Suppressor macrophage treated with lipopolysaccharide for 4 hours (primary cell): ENCODE data around the gene SNX17.

Source experiments
- DNase-seq: peaks from one replicate; pipeline ENCODE4 v3.0.0-alpha.2; 2020

The SNX17 gene

DNA sequence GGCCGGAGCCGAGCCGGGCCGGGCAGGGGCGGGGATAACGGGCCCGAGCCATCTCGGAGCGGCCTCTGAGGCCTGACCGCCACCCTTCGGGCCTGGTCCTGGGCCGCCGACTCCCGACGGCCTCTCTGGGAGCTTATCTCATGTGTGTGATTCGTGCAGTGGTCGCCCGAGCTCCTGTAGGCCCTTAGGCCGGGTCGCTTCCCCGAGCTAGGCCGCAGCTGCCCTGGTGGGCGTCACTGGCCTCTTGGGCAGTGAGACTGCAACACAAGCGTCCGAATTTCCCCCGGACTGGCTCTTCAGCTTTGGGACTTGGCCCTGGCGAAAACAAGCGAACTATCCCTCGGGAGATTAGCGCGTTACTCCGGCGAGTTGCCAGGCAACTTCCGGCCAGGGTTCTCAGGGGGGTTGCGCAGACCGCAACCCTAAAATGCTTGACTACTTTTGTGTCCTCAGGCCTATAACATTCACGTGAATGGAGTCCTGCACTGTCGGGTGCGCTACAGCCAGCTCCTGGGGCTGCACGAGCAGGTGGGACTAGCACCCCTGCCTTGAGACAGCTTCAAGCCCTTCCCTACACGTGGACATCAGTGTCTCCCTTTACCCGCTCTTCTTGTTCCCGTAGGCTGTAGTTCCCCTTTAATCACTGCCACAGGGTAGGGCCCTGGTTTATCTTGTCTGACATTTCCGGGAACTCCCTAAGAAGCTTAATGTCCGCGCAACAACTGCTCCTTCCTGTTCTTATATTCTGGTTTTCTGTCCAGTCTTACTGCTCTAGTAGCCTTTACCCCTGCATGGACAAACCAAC lies 602 bp downstream of the SNX17 start:
- DNase-seq = peak; percentile 89

DNA sequence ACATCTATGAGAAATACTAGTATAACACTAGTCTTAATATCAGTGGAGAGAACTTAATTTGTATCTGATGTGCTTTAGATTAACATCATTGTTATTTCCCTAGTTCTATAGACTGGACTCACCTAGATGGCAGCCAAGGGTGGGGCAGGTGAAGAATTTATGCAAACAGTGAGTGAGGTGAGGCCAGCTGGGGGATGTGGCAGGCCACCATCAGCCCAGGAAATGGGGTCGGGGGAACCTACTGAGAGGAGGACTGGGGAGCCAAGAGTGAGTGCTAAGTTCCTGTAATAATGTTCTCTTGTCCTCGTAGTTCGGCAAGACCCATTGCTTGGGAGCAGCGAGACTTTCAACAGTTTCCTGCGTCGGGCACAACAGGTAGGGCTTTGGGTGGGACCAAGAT lies 2.5 kb downstream of the SNX17 start:
- DNase-seq = no peak

GRCh38 chr2:27373567-27373966 lies 3.2 kb downstream of the SNX17 start:
- no peak for DNase-seq

GRCh38 chr2:27375513-27376099 lies 5.2 kb downstream of the SNX17 start:
- DNase-seq = no peak

DNA sequence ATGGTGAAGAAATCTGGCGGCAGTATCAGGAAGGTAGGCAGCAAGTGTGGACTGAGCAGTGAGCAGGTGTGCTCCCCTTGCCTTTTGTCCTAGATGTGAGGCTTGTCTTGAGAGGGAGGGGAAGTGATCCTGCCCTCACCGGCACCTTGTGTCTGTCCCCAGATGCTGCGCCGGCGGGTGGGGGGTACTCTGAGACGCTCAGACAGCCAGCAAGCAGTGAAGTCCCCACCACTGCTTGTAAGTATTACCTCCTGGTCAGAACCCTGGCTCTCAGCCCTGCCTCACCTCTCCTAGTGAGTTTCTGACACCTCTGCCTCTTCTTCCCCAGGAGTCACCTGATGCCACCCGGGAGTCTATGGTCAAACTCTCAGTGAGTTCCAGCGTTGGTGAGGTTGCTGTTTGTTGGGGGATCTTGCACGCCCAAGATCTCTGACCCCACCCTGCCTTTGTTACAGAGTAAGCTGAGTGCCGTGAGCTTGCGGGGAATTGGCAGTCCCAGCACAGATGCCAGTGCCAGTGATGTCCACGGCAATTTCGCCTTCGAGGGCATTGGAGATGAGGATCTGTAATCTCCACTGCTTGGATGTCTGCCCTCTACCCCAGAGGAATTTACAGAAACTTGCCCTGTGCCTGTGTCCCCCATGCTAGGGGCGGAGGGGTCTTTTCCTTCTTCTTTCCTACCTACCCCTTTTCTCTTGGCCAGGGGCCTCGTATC lies 5.9 kb downstream of the SNX17 start:
- no peak for DNase-seq

GRCh38 chr2:27376866-27377617 lies 6.6 kb downstream of the SNX17 start:
- no peak for DNase-seq

- no peak for DNase-seq
Measured at GRCh38 chr2:27377618-27378095, 7.2 kb downstream of the SNX17 start.

DNA sequence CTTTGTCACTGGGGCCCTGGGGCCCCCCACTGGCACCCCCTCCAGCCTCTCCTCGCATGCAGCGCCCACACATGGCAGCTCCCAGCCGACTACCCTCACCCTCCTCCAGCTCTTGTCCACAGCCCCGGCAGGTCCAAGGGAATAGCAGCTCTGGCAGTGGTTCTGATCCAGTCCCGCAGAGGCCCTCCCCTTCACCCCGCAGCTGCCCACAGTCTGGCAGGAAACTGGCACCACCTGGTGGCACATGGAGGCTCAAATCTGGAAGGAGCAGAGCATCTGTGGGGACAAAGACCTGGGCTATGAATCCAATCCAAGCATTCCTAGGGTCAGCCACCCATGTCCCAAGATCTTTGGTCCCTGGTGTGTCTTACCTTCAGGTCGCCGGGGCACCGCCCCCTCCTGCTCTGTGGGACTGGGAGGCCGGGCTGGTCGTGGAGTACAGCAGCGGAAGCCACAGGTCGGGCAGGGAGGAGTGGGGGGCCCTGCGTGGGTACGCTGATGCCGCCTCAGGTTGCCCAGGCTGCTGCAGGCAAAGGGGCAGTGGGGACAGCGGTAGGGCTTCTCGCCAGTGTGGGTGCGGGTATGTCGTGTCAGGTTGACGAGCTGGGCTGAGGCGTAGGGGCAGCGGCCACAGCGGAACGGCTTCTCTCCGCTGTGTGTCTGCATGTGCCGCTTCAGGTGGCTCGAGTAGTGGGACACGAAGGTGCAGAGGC lies 7.8 kb downstream of the SNX17 start:
- no peak for DNase-seq

DNA sequence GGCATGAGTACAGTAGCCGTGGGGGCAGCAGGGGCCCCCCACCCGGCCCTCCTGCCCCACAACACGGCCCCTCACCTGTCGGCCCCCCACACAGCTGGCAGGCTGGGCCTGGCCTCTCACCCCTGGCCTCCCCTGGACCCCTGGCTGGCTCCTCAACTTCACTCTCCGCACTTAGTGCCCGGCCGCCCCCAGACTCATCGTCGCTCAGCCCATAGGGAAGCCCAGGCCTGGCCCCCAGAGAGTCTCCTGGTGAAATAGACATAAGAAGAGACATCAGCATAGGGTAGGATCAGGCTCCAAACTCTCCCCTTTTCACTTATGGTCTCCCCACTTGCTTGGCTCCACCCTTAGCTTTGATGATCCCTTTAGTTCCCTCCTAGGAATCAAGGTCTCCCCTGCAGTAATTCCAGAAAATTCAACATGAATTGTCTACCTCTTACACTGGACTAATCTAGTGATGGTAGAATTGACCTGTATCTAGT lies 8.4 kb downstream of the SNX17 start:
- DNase-seq = no peak

GRCh38 chr2:27379383-27379835 lies 9.0 kb downstream of the SNX17 start:
- DNase-seq = no peak

GRCh38 chr2:27379836-27380625 lies 9.6 kb downstream of the SNX17 start:
- DNase-seq = peak; percentile 68

- peak; percentile 97 for DNase-seq
Measured at GRCh38 chr2:27380626-27381545, 10.5 kb downstream of the SNX17 start, which contains the start of gene ZNF513. TSS of gene ZNF513 (minus strand) at chr2:27380734. CDS start at chr2:27380526, 208 bp downstream.

DNA sequence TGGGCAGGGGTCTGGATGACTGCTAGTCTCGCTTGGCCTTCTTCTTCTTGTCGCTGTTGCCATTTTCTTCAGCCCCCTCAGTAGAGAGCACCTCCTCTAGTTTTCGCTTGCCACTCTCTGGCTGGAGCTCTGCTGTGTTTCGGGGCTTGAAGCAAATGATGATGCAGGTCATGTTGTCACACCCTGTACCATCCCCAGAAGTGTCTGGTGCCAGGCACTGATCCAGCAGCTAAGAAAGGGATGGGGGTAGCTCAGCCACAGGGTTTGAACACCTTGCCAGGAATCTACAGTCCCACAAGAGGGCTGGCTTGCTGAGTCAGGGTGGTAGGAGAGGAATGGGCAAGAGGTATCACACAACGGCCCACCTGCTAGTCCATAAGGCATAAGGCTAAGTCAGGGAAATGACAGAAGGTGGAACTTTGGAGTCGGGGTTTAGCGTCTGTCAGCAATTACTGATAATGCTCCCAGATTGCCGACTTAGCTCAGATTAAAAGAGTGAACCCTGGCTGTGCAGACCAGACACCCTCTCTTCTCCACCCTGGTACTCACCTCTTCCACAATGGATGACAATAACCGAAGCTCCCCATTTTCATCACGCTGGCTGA lies 11.3 kb downstream of the SNX17 start:
- DNase-seq = no peak

DNA sequence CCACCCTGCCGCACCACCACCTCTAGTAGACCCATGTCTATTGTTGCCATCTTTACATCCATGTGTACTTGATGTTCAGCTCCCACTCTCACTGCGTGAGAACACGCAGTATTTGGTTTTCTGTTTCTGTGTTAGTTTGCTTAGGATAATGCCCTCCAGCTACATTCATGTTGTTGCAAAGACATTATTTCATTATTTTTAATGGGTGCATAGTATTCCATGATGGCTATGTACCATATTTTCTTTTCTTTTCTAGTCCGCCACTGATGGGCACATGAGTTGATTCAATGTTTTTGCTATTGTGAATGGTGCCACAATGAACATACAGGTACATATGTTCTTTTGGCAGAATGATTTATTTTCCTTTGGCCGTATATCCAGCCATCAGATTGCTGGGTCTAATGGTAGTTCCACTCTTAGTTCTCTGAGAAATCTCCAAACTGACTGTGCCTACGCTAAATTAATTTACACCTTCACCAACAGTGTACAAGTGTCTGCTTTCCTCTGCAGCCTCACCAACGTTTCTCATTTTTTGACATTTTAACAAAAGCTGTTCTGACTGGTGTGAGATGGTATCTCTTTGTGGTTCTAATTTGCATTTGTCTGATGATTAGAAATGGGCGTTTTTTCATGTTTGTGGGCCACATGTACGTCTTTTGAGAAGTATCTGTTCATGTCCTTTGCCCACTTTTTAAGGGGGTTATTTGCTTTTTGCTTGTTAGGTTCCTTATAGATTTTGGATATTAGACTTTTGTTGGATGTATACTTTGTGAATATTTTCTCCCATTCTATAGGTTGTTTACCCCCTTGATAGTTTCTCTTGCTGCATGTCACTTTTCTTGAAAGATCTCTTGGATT lies 20.6 kb downstream of the SNX17 start:
- DNase-seq = no peak

- no peak for DNase-seq
Measured at GRCh38 chr2:27393225-27393624, 22.8 kb downstream of the SNX17 start.

GRCh38 chr2:27398962-27399361 lies 28.5 kb downstream of the SNX17 start:
- no peak for DNase-seq

DNA sequence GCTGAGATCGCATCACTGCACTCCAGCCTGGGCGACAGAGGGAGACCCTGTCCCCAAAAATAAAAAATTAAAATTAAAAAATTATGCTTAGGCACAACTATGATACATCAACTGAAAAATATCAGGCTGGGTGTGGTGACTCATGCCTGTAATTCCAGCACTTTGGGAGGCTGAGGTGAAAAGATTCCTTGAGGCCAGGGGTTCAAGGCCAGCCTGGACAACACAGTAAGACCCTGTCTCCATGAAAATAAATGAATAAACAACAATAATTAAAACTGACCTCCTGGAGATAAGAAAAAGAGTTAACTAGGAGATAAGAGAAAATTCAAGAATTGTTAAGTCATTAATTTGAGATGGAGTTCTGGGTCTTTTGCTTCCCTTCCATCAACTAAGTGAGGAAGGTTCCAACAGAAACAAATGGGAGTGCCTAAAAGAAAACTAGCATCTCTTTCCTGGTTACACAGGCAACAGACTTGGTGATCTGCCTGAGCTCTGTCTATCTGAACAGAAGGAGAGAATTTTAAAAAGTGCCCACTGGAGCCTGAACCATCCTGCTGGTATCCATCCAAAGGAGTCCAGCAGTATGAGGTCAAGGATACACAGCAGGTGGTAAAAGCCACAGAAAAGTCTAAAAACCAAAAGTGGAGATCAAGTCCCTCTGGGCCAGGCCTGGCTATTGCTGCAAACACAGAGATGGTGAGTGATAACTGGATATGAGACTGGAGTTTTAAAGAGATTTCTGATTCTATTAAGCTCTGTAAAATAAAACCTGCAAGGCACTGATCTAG lies 30.1 kb downstream of the SNX17 start:
- DNase-seq = no peak
